ENCODE results near the gene OR2L5. TPM values are rescaled to one million over a fixed set of nuclear protein-coding genes. Genes with fewer than 3 reads are reported as not detected.

OR2L5 gene
- total and polyA plus RNA-seq, 4 donors = 0.09 TPM; not detected in 3

- TF ChIP-seq, protein P1, sequence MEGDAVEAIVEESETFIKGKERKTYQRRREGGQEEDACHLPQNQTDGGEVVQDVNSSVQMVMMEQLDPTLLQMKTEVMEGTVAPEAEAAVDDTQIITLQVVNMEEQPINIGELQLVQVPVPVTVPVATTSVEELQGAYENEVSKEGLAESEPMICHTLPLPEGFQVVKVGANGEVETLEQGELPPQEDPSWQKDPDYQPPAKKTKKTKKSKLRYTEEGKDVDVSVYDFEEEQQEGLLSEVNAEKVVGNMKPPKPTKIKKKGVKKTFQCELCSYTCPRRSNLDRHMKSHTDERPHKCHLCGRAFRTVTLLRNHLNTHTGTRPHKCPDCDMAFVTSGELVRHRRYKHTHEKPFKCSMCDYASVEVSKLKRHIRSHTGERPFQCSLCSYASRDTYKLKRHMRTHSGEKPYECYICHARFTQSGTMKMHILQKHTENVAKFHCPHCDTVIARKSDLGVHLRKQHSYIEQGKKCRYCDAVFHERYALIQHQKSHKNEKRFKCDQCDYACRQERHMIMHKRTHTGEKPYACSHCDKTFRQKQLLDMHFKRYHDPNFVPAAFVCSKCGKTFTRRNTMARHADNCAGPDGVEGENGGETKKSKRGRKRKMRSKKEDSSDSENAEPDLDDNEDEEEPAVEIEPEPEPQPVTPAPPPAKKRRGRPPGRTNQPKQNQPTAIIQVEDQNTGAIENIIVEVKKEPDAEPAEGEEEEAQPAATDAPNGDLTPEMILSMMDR (IDR thresholded peaks at IDR 0.05; ENCODE audit: low read depth, low read length, missing input control) = no peak
- TF ChIP-seq FOXA2 (IDR thresholded peaks at IDR 0.05) (no peak), YY1 (IDR thresholded peaks at IDR 0.05) (no peak), HNF4G (IDR thresholded peaks at IDR 0.05) (no peak), GABPA (IDR thresholded peaks at IDR 0.05 in 1 of 2, conservative IDR thresholded peaks at IDR 0.05 in 1 of 2) (no peak), ZBTB33 (IDR thresholded peaks at IDR 0.05) (no peak), FOXA1 (IDR thresholded peaks at IDR 0.05) (no peak)
- TF ChIP-seq, protein P2, sequence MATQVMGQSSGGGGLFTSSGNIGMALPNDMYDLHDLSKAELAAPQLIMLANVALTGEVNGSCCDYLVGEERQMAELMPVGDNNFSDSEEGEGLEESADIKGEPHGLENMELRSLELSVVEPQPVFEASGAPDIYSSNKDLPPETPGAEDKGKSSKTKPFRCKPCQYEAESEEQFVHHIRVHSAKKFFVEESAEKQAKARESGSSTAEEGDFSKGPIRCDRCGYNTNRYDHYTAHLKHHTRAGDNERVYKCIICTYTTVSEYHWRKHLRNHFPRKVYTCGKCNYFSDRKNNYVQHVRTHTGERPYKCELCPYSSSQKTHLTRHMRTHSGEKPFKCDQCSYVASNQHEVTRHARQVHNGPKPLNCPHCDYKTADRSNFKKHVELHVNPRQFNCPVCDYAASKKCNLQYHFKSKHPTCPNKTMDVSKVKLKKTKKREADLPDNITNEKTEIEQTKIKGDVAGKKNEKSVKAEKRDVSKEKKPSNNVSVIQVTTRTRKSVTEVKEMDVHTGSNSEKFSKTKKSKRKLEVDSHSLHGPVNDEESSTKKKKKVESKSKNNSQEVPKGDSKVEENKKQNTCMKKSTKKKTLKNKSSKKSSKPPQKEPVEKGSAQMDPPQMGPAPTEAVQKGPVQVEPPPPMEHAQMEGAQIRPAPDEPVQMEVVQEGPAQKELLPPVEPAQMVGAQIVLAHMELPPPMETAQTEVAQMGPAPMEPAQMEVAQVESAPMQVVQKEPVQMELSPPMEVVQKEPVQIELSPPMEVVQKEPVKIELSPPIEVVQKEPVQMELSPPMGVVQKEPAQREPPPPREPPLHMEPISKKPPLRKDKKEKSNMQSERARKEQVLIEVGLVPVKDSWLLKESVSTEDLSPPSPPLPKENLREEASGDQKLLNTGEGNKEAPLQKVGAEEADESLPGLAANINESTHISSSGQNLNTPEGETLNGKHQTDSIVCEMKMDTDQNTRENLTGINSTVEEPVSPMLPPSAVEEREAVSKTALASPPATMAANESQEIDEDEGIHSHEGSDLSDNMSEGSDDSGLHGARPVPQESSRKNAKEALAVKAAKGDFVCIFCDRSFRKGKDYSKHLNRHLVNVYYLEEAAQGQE (IDR thresholded peaks at IDR 0.05) = no peak
- no peak within 1 kb of the TSS for H3K4me3 ChIP-seq (ENCODE audit: low read depth in 1 of 3, low read length in 3 of 3)
- H3K9ac ChIP-seq (ENCODE audit: low read depth in 1 of 2, low read length in 2 of 2) = no peak within 1 kb of the TSS
- no peaks in the 10 kb centered on the region for H3K27me3 ChIP-seq (ENCODE audit: control insufficient read depth in 4 of 4, insufficient read depth in 4 of 4, low read length in 3 of 4)
- WGBS = 73% methylated on average over 2 of the region's 2 CpGs
- H3K36me3 ChIP-seq (ENCODE audit: control insufficient read depth in 4 of 4, insufficient read depth in 3 of 4, low read depth in 1 of 4, low read length in 3 of 4) = no peaks in the 10 kb centered on the region
- H3K9me3 ChIP-seq (ENCODE audit: control insufficient read depth in 4 of 4, low read length in 3 of 4) = peaks cover 0 to 4% (median 0%) of the 10 kb centered on the region in 4 donors
- no peaks in the 10 kb centered on the region for H3K4me1 ChIP-seq (ENCODE audit: control insufficient read depth in 4 of 4, insufficient read depth in 4 of 4, low read length in 3 of 4)
- DNase-seq (ENCODE audit: low spot score) = no peak
- H3K27ac ChIP-seq (ENCODE audit: low read depth in 1 of 2, low read length in 2 of 2) = no peak within 1 kb of the TSS
Observed at GRCh38 chr1:247964933-247965332, 48.5 kb upstream of the OR2L5 start, which contains the start of gene OR2AK2. Gene OR2AK2, plus strand, starts transcription at chr1:247965233. Its CDS starts 144 bp downstream, at chr1:247965377.

- WGBS = 63% methylated on average over 5 of the region's 5 CpGs
- Histone ChIP-seq H3K9me3 (ENCODE audit: control insufficient read depth in 4 of 4, low read length in 3 of 4) (peaks cover 0 to 4% (median 0%) of the 10 kb centered on the region in 4 donors), H3K9ac (ENCODE audit: low read depth in 1 of 2, low read length in 2 of 2) (no peak overlapping the region)
Observed at GRCh38 chr1:247966532-247967204, 46.8 kb upstream of the OR2L5 start.

More at GRCh38 chr1:247966532-247967204, 46.8 kb upstream of the OR2L5 start:
- H3K27me3 ChIP-seq (ENCODE audit: control insufficient read depth in 4 of 4, insufficient read depth in 4 of 4, low read length in 3 of 4) = no peaks in the 10 kb centered on the region
- no peaks in the 10 kb centered on the region for H3K36me3 ChIP-seq (ENCODE audit: control insufficient read depth in 4 of 4, insufficient read depth in 3 of 4, low read depth in 1 of 4, low read length in 3 of 4)
- TF ChIP-seq TAF1 (conservative IDR thresholded peaks at IDR 0.05) = no peak
- TF ChIP-seq EGR1 (IDR thresholded peaks at IDR 0.05; ENCODE audit: low read depth in 2 of 2) = no peak
- no peak for TF ChIP-seq RXRA (IDR thresholded peaks at IDR 0.05)
- no peak for TF ChIP-seq HNF4A (conservative IDR thresholded peaks at IDR 0.05)
- TF ChIP-seq GABPA (IDR thresholded peaks at IDR 0.05 in 1 of 2, conservative IDR thresholded peaks at IDR 0.05 in 1 of 2) = no peak
- no peak for TF ChIP-seq FOXA1 (IDR thresholded peaks at IDR 0.05)
- no peak for DNase-seq (ENCODE audit: low spot score)
- no peak overlapping the region for H3K27ac ChIP-seq (ENCODE audit: low read depth in 1 of 2, low read length in 2 of 2)
- no peaks in the 10 kb centered on the region for H3K4me1 ChIP-seq (ENCODE audit: control insufficient read depth in 4 of 4, insufficient read depth in 4 of 4, low read length in 3 of 4)
- H3K4me3 ChIP-seq (ENCODE audit: low read depth in 1 of 3, low read length in 3 of 3) = no peak overlapping the region

Data from liver (tissue), 9 donors.